Endodermal cell (in vitro differentiated cells): ENCODE measurements around the gene ZNF429. TPM values are rescaled to one million over a fixed set of nuclear protein-coding genes. Genes with fewer than 3 reads are reported as not detected.

Experiments
- DNase-seq: peaks from one replicate; pipeline ENCODE4 v3.0.0-alpha.2; 2017
- H3K27ac ChIP-seq: 2 replicates; pipeline ENCODE4 v1.5.1; 2013; ENCODE audit warnings: mild to moderate bottlenecking, low read depth, low read length, moderate library complexity
- H3K27me3 ChIP-seq: 2 replicates; pipeline ENCODE4 v1.6.1; 2013; ENCODE audit warnings: mild to moderate bottlenecking, low read length, moderate library complexity; ENCODE audit not compliant: insufficient read depth, control insufficient read depth, poor library complexity, severe bottlenecking
- H3K36me3 ChIP-seq: 2 replicates; pipeline ENCODE4 v1.7.0; 2013; ENCODE audit warnings: mild to moderate bottlenecking, low read length, moderate library complexity; ENCODE audit not compliant: control insufficient read depth, insufficient read depth
- H3K4me1 ChIP-seq: one replicate; pipeline ENCODE4 v1.7.0; 2013; ENCODE audit warnings: low read length; ENCODE audit not compliant: control insufficient read depth, insufficient read depth
- H3K4me3 ChIP-seq: 2 replicates; pipeline ENCODE4 v1.5.1; 2013; ENCODE audit warnings: mild to moderate bottlenecking, low read length, moderate library complexity
- H3K9ac ChIP-seq: 2 replicates; pipeline ENCODE4 v1.6.1; 2013; ENCODE audit warnings: mild to moderate bottlenecking, low read length, moderate library complexity; ENCODE audit not compliant: poor library complexity, severe bottlenecking; ENCODE audit errors: extremely low read depth
- H3K9me3 ChIP-seq: 2 replicates; pipeline ENCODE4 v1.6.1; 2013; ENCODE audit warnings: mild to moderate bottlenecking, low read length, moderate library complexity; ENCODE audit not compliant: control insufficient read depth
- H3K27ac Mint-ChIP-seq: 2 replicates; pipeline ENCODE4 v1.8.0; 2020; ENCODE audit warnings: mixed read lengths
- H3K27me3 Mint-ChIP-seq: 2 replicates; pipeline ENCODE4 v1.8.0; 2021; ENCODE audit warnings: mild to moderate bottlenecking, mixed read lengths; ENCODE audit not compliant: insufficient read depth
- H3K36me3 Mint-ChIP-seq: 2 replicates; pipeline ENCODE4 v1.8.0; 2020; ENCODE audit warnings: low read depth, mixed read lengths
- H3K4me1 Mint-ChIP-seq: 2 replicates; pipeline ENCODE4 v1.8.0; 2020; ENCODE audit warnings: mixed read lengths
- H3K4me3 Mint-ChIP-seq: 2 replicates; pipeline ENCODE4 v1.8.0; 2020; ENCODE audit warnings: mild to moderate bottlenecking, moderate library complexity, mixed read lengths
- H3K9me3 Mint-ChIP-seq: 2 replicates; pipeline ENCODE4 v1.8.0; 2020; ENCODE audit warnings: mild to moderate bottlenecking, mixed read lengths
- CTCF ChIP-seq: fragments of 200-600 bp; sonication (generic); conservative IDR thresholded peaks from 2 replicates; pipeline ENCODE4 v1.5.0; 2021; ENCODE audit warnings: antibody characterized with exemption, mild to moderate bottlenecking
- WGBS, 2 experiments: methylation state at CpG; one replicate each; pipeline versions ENCODE4 v1.1.5 to v1.1.7; 2013; ENCODE audit warnings: missing lambda C conversion rate in 2 of 2, mixed read lengths in 1 of 2; ENCODE audit not compliant: insufficient coverage in 1 of 2, insufficient read length in 1 of 2; 5-methylcytosine and 5-hydroxymethylcytosine counted together
- total RNA-seq, 2 donors: library from RNA; stranded (reverse); fragmentation: NEBNext Ultra II Directional in 1 of 2; extraction: Animal tissue kit (Norgen Biotek cat#: 25700) in 1 of 2; gene quantifications; 2 replicates in 1 of 2; 3 replicates in 1 of 2; pipeline ENCODE4 v1.2.1, GENCODE V29; 2021

Gene ZNF429
- total RNA-seq, 2 donors from 2014 or later = 14.3 to 23.2 TPM

- Histone ChIP-seq H3K4me1 (no peaks in the 10 kb centered on the region), H3K36me3 (no peaks in the 10 kb centered on the region), H3K4me3 (no peak overlapping the region), H3K9ac (no peak overlapping the region), H3K27me3 (no peaks in the 10 kb centered on the region), H3K27ac (no peak overlapping the region), H3K9me3 (peaks cover 3% of the 10 kb centered on the region)
- Mint-ChIP-seq H3K4me3 (no peak overlapping the region), H3K9me3 (peaks cover 35% of the 10 kb centered on the region), H3K4me1 (no peaks in the 10 kb centered on the region), H3K27ac (no peak overlapping the region), H3K27me3 (no peaks in the 10 kb centered on the region), H3K36me3 (peaks cover 43% of the 10 kb centered on the region)
- DNase-seq = peak; percentile 93
- WGBS, 2 experiments = 76 to 79% methylated on average over 20 to 43 of the region's 43 CpGs
- TF ChIP-seq CTCF = peak; percentile 82
Observed at GRCh38 chr19:21483589-21484170, 21.7 kb upstream of the ZNF429 start.

GRCh38 chr19:21484631-21485030 lies 20.8 kb upstream of the ZNF429 start:
- H3K4me1 Mint-ChIP-seq = no peaks in the 10 kb centered on the region
- Histone ChIP-seq H3K4me3 (no peak overlapping the region), H3K27me3 (no peaks in the 10 kb centered on the region), H3K9me3 (peaks cover 3% of the 10 kb centered on the region), H3K9ac (no peak overlapping the region), H3K4me1 (no peaks in the 10 kb centered on the region), H3K27ac (no peak overlapping the region), H3K36me3 (no peaks in the 10 kb centered on the region)
- DNase-seq = no peak
- H3K27ac Mint-ChIP-seq = no peak overlapping the region
- H3K4me3 Mint-ChIP-seq = no peak overlapping the region
- no peaks in the 10 kb centered on the region for H3K27me3 Mint-ChIP-seq
- WGBS, 2 experiments = 83 to 84% methylated on average over 2 to 4 of the region's 5 CpGs
- H3K36me3 Mint-ChIP-seq = peaks cover 49% of the 10 kb centered on the region
- peaks cover 36% of the 10 kb centered on the region for H3K9me3 Mint-ChIP-seq
- TF ChIP-seq CTCF = no peak

GRCh38 chr19:21485926-21486325 lies 19.5 kb upstream of the ZNF429 start:
- H3K27me3 Mint-ChIP-seq = no peaks in the 10 kb centered on the region

More at GRCh38 chr19:21485926-21486325, 19.5 kb upstream of the ZNF429 start:
- Histone ChIP-seq H3K27me3 (no peaks in the 10 kb centered on the region), H3K9me3 (peaks cover 3% of the 10 kb centered on the region), H3K27ac (no peak overlapping the region), H3K4me3 (no peak overlapping the region), H3K36me3 (no peaks in the 10 kb centered on the region), H3K9ac (no peak overlapping the region), H3K4me1 (no peaks in the 10 kb centered on the region)
- Mint-ChIP-seq H3K4me1 (no peaks in the 10 kb centered on the region), H3K36me3 (peaks cover 59% of the 10 kb centered on the region), H3K27ac (no peak overlapping the region), H3K4me3 (no peak overlapping the region), H3K9me3 (peaks cover 36% of the 10 kb centered on the region)
- no peak for TF ChIP-seq CTCF
- no peak for DNase-seq
